Measurements from ENCODE around the gene TSNAXIP1.
A peak's percentile ranks its signal among the peaks of the same experiment; 100 is the strongest.

The TSNAXIP1 gene

GRCh38 chr16:67868290-67868689 is 61.6 kb downstream of the TSNAXIP1 start:
- TF ChIP-seq POU2F2 (IDR thresholded peaks at IDR 0.05; ENCODE audit: low read depth, low read length), result no peak
- TF ChIP-seq PAX5 (IDR thresholded peaks at IDR 0.05; ENCODE audit: insufficient read depth, low read length, severe bottlenecking), result no peak
- no peak for TF ChIP-seq SPI1 (IDR thresholded peaks at IDR 0.05; ENCODE audit: low read depth, low read length)
- no peak for TF ChIP-seq POLR2A (IDR thresholded peaks at IDR 0.05; ENCODE audit: low read depth, low read length)
- no peak for TF ChIP-seq POLR2AphosphoS5 (IDR thresholded peaks at IDR 0.05; ENCODE audit: low read depth, low read length)
- no peak for TF ChIP-seq TAF1 (IDR thresholded peaks at IDR 0.05; ENCODE audit: low read depth, low read length)
- FAIRE-seq (no peak), DNase-seq (ENCODE audit: insufficient read length, low spot score) (no peak)

- FAIRE-seq, result no peak
Observed at GRCh38 chr16:67869653-67870052, 63.0 kb downstream of the TSNAXIP1 start.

GRCh38 chr16:67871256-67871655 is 64.6 kb downstream of the TSNAXIP1 start:
- no peak for TF ChIP-seq SPI1 (IDR thresholded peaks at IDR 0.05; ENCODE audit: low read depth, low read length)
- TF ChIP-seq TAF1 (IDR thresholded peaks at IDR 0.05; ENCODE audit: low read depth, low read length), result no peak
- TF ChIP-seq POLR2AphosphoS5 (IDR thresholded peaks at IDR 0.05; ENCODE audit: low read depth, low read length), result no peak
- TF ChIP-seq POU2F2 (IDR thresholded peaks at IDR 0.05; ENCODE audit: low read depth, low read length), result no peak
- TF ChIP-seq POLR2A (IDR thresholded peaks at IDR 0.05; ENCODE audit: low read depth, low read length), result no peak
- TF ChIP-seq PAX5 (IDR thresholded peaks at IDR 0.05; ENCODE audit: insufficient read depth, low read length, severe bottlenecking), result no peak
- FAIRE-seq (no peak), DNase-seq (ENCODE audit: insufficient read length, low spot score) (no peak)

More at GRCh38 chr16:67869653-67870052, 63.0 kb downstream of the TSNAXIP1 start:
- no peak for TF ChIP-seq PAX5 (IDR thresholded peaks at IDR 0.05; ENCODE audit: insufficient read depth, low read length, severe bottlenecking)
- TF ChIP-seq POLR2A (IDR thresholded peaks at IDR 0.05; ENCODE audit: low read depth, low read length), result no peak
- no peak for TF ChIP-seq POLR2AphosphoS5 (IDR thresholded peaks at IDR 0.05; ENCODE audit: low read depth, low read length)
- TF ChIP-seq TAF1 (IDR thresholded peaks at IDR 0.05; ENCODE audit: low read depth, low read length), result no peak
- TF ChIP-seq POU2F2 (IDR thresholded peaks at IDR 0.05; ENCODE audit: low read depth, low read length), result no peak
- no peak for TF ChIP-seq SPI1 (IDR thresholded peaks at IDR 0.05; ENCODE audit: low read depth, low read length)
- no peak for DNase-seq (ENCODE audit: insufficient read length, low spot score)

- peak; percentile 13 for FAIRE-seq
- TF ChIP-seq SPI1 (IDR thresholded peaks at IDR 0.05; ENCODE audit: low read depth, low read length) (peak; percentile 29; the same call in 1 of the 2 replicates), PAX5 (IDR thresholded peaks at IDR 0.05; ENCODE audit: insufficient read depth, low read length, severe bottlenecking) (no peak)
- no peak for DNase-seq (ENCODE audit: insufficient read length, low spot score)
Observed at GRCh38 chr16:67872131-67872630, 65.5 kb downstream of the TSNAXIP1 start.

GRCh38 chr16:67872631-67873434 is 66.1 kb downstream of the TSNAXIP1 start, which contains the start of gene EDC4:
Gene EDC4 (plus strand): TSS chr16:67873052. CDS start chr16:67873262, 210 bp downstream.
- peak; percentile 84 for FAIRE-seq
- peak; percentile 62; the same call in 1 of the 2 replicates for TF ChIP-seq TAF1 (IDR thresholded peaks at IDR 0.05; ENCODE audit: low read depth, low read length)
- TF ChIP-seq POLR2AphosphoS5 (IDR thresholded peaks at IDR 0.05; ENCODE audit: low read depth, low read length), result peak; percentile 78
- no peak for TF ChIP-seq PAX5 (IDR thresholded peaks at IDR 0.05; ENCODE audit: insufficient read depth, low read length, severe bottlenecking)
- TF ChIP-seq POU2F2 (IDR thresholded peaks at IDR 0.05; ENCODE audit: low read depth, low read length), result peak; percentile 80
- TF ChIP-seq SPI1 (IDR thresholded peaks at IDR 0.05; ENCODE audit: low read depth, low read length), result no peak
- peak; percentile 86 for TF ChIP-seq POLR2A (IDR thresholded peaks at IDR 0.05; ENCODE audit: low read depth, low read length)
- peak; percentile 97 for DNase-seq (ENCODE audit: insufficient read length, low spot score)

- no peak for TF ChIP-seq POLR2A (IDR thresholded peaks at IDR 0.05; ENCODE audit: low read depth, low read length)
- no peak for TF ChIP-seq POU2F2 (IDR thresholded peaks at IDR 0.05; ENCODE audit: low read depth, low read length)
- no peak for TF ChIP-seq TAF1 (IDR thresholded peaks at IDR 0.05; ENCODE audit: low read depth, low read length)
- no peak for TF ChIP-seq PAX5 (IDR thresholded peaks at IDR 0.05; ENCODE audit: insufficient read depth, low read length, severe bottlenecking)
- TF ChIP-seq SPI1 (IDR thresholded peaks at IDR 0.05; ENCODE audit: low read depth, low read length), result no peak
- TF ChIP-seq POLR2AphosphoS5 (IDR thresholded peaks at IDR 0.05; ENCODE audit: low read depth, low read length), result no peak
- DNase-seq (ENCODE audit: insufficient read length, low spot score), result no peak
- peak; percentile 9 for FAIRE-seq
Observed at GRCh38 chr16:67873435-67874370, 67.0 kb downstream of the TSNAXIP1 start.

- DNase-seq (ENCODE audit: insufficient read length, low spot score) (no peak), FAIRE-seq (no peak)
- TF ChIP-seq POLR2A (IDR thresholded peaks at IDR 0.05; ENCODE audit: low read depth, low read length) (no peak), TAF1 (IDR thresholded peaks at IDR 0.05; ENCODE audit: low read depth, low read length) (no peak), PAX5 (IDR thresholded peaks at IDR 0.05; ENCODE audit: insufficient read depth, low read length, severe bottlenecking) (no peak), POU2F2 (IDR thresholded peaks at IDR 0.05; ENCODE audit: low read depth, low read length) (no peak), SPI1 (IDR thresholded peaks at IDR 0.05; ENCODE audit: low read depth, low read length) (no peak), POLR2AphosphoS5 (IDR thresholded peaks at IDR 0.05; ENCODE audit: low read depth, low read length) (no peak)
Observed at GRCh38 chr16:67874372-67874771, 67.7 kb downstream of the TSNAXIP1 start.

- no peak for TF ChIP-seq POU2F2 (IDR thresholded peaks at IDR 0.05; ENCODE audit: low read depth, low read length)
- FAIRE-seq (no peak), DNase-seq (ENCODE audit: insufficient read length, low spot score) (no peak)
Observed at GRCh38 chr16:67877064-67877463, 70.4 kb downstream of the TSNAXIP1 start.

Measured in GM12891 (cell line).